ENCODE results near the gene MRPL2.

MRPL2 gene

DNA sequence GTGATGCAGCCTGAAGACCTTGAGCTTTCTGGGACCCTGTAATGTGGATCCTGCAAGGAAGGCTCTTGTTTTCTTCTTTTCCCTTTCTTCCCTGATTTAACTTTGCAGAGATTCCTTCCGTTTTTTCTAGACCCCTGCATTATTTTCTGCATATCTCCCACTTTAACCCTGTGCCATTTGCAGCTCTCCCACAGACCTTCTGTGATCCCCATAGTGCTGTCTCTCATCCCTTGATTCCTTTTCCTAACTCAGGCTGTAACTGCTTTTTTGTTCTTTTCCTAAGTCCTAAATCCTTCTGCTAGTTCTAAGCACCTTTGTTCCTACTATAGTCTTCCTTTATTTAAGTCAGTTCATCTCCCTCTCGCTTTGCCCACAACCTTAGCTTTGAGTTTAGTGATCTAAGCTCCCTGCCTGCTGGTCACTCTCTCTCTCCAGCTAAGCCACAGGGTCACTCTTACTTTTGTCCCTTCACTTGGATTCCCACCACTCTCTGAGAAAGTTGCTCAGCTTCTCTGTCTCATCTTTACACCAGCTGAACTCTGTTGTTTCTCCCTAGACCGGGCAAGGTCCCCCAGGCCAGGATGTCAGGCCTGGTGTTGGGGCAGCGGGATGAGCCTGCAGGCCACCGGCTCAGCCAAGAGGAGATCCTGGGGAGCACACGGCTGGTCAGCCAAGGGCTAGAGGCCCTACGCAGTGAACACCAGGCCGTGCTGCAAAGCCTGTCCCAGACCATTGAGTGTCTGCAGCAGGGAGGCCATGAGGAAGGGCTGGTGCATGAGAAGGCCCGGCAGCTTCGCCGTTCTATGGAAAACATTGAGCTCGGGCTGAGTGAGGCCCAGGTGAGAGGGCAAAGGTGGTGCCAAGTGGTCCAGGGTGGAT lies 1.8 kb upstream of the MRPL2 start:
- Histone ChIP-seq H3K27ac (ENCODE audit: low read length) (peak overlapping the region; percentile 92), H3K4me3 (ENCODE audit: low read depth in 1 of 2, low read length in 2 of 2) (peak overlapping the region; percentile 80 to 98), H3K4me1 (ENCODE audit: control insufficient read depth in 1 of 2, insufficient read depth in 2 of 2, low read length in 2 of 2) (peaks cover 9 to 27% of the 10 kb centered on the region in 2 donors), H3K9me3 (ENCODE audit: control insufficient read depth in 1 of 2, low read length in 2 of 2) (no peaks in the 10 kb centered on the region), H3K36me3 (ENCODE audit: control insufficient read depth in 1 of 2, insufficient read depth in 2 of 2, low read length in 2 of 2) (peaks cover 10 to 29% of the 10 kb centered on the region in 2 donors), H3K27me3 (ENCODE audit: low read depth, low read length) (no peaks in the 10 kb centered on the region)

- peaks cover 10 to 28% of the 10 kb centered on the region in 2 donors for H3K36me3 ChIP-seq (ENCODE audit: control insufficient read depth in 1 of 2, insufficient read depth in 2 of 2, low read length in 2 of 2)
Observed at GRCh38 chr6:43060034-43060754, 960 bp upstream of the MRPL2 start.

GRCh38 chr6:43058531-43058930 lies 703 bp downstream of the MRPL2 start:
- peak overlapping the region; percentile 92 for H3K27ac ChIP-seq (ENCODE audit: low read length)

More at GRCh38 chr6:43060034-43060754, 960 bp upstream of the MRPL2 start:
- Histone ChIP-seq H3K4me1 (ENCODE audit: control insufficient read depth in 1 of 2, insufficient read depth in 2 of 2, low read length in 2 of 2) (peaks cover 9 to 27% of the 10 kb centered on the region in 2 donors), H3K4me3 (ENCODE audit: low read depth in 1 of 2, low read length in 2 of 2) (peak overlapping the region; percentile 80 to 98), H3K9me3 (ENCODE audit: control insufficient read depth in 1 of 2, low read length in 2 of 2) (no peaks in the 10 kb centered on the region), H3K27me3 (ENCODE audit: low read depth, low read length) (no peaks in the 10 kb centered on the region), H3K27ac (ENCODE audit: low read length) (peak overlapping the region; percentile 92)

GRCh38 chr6:43055966-43056365 lies 3.3 kb downstream of the MRPL2 start:
- H3K9me3 ChIP-seq (ENCODE audit: control insufficient read depth in 1 of 2, low read length in 2 of 2): no peaks in the 10 kb centered on the region
- no peak overlapping the region for H3K4me3 ChIP-seq (ENCODE audit: low read depth in 1 of 2, low read length in 2 of 2)
- no peak overlapping the region for H3K27ac ChIP-seq (ENCODE audit: low read length)
- peaks cover 10 to 12% of the 10 kb centered on the region in 2 donors for H3K36me3 ChIP-seq (ENCODE audit: control insufficient read depth in 1 of 2, insufficient read depth in 2 of 2, low read length in 2 of 2)
- peaks cover 12 to 36% of the 10 kb centered on the region in 2 donors for H3K4me1 ChIP-seq (ENCODE audit: control insufficient read depth in 1 of 2, insufficient read depth in 2 of 2, low read length in 2 of 2)
- no peaks in the 10 kb centered on the region for H3K27me3 ChIP-seq (ENCODE audit: low read depth, low read length)

More at GRCh38 chr6:43058531-43058930, 703 bp downstream of the MRPL2 start:
- Histone ChIP-seq H3K4me3 (ENCODE audit: low read depth in 1 of 2, low read length in 2 of 2) (peak overlapping the region; percentile 80 to 98), H3K4me1 (ENCODE audit: control insufficient read depth in 1 of 2, insufficient read depth in 2 of 2, low read length in 2 of 2) (peaks cover 12 to 33% of the 10 kb centered on the region in 2 donors), H3K36me3 (ENCODE audit: control insufficient read depth in 1 of 2, insufficient read depth in 2 of 2, low read length in 2 of 2) (peaks cover 10 to 23% of the 10 kb centered on the region in 2 donors), H3K27me3 (ENCODE audit: low read depth, low read length) (no peaks in the 10 kb centered on the region), H3K9me3 (ENCODE audit: control insufficient read depth in 1 of 2, low read length in 2 of 2) (no peaks in the 10 kb centered on the region)

GRCh38 chr6:43054206-43054943 lies 4.9 kb downstream of the MRPL2 start:
- Histone ChIP-seq H3K4me1 (ENCODE audit: control insufficient read depth in 1 of 2, insufficient read depth in 2 of 2, low read length in 2 of 2) (peaks cover 8 to 25% of the 10 kb centered on the region in 2 donors), H3K27ac (ENCODE audit: low read length) (peak overlapping the region; percentile 84), H3K9me3 (ENCODE audit: control insufficient read depth in 1 of 2, low read length in 2 of 2) (no peaks in the 10 kb centered on the region), H3K36me3 (ENCODE audit: control insufficient read depth in 1 of 2, insufficient read depth in 2 of 2, low read length in 2 of 2) (peaks cover 14 to 21% of the 10 kb centered on the region in 2 donors), H3K27me3 (ENCODE audit: low read depth, low read length) (no peaks in the 10 kb centered on the region), H3K4me3 (ENCODE audit: low read depth in 1 of 2, low read length in 2 of 2) (peak overlapping the region; percentile 64 to 69)

GRCh38 chr6:43053545-43054205 lies 5.6 kb downstream of the MRPL2 start, which contains the start of gene CUL7:
Gene CUL7, minus strand, starts transcription at chr6:43053851. Its CDS starts 1,063 bp downstream, at chr6:43052788.
- peak within 1 kb of the TSS; percentile 84 for H3K27ac ChIP-seq (ENCODE audit: low read length)
- H3K9me3 ChIP-seq (ENCODE audit: control insufficient read depth in 1 of 2, low read length in 2 of 2): no peaks in the 10 kb centered on the region

GRCh38 chr6:43052842-43053544 lies 6.2 kb downstream of the MRPL2 start:
- Histone ChIP-seq H3K4me1 (ENCODE audit: control insufficient read depth in 1 of 2, insufficient read depth in 2 of 2, low read length in 2 of 2) (peaks cover 3 to 15% of the 10 kb centered on the region in 2 donors), H3K4me3 (ENCODE audit: low read depth in 1 of 2, low read length in 2 of 2) (peak overlapping the region; percentile 64 to 69), H3K36me3 (ENCODE audit: control insufficient read depth in 1 of 2, insufficient read depth in 2 of 2, low read length in 2 of 2) (peaks cover 22 to 25% of the 10 kb centered on the region in 2 donors), H3K27ac (ENCODE audit: low read length) (peak overlapping the region; percentile 84), H3K27me3 (ENCODE audit: low read depth, low read length) (no peaks in the 10 kb centered on the region), H3K9me3 (ENCODE audit: control insufficient read depth in 1 of 2, low read length in 2 of 2) (no peaks in the 10 kb centered on the region)

More at GRCh38 chr6:43053545-43054205, 5.6 kb downstream of the MRPL2 start, which contains the start of gene CUL7:
- H3K27me3 ChIP-seq (ENCODE audit: low read depth, low read length): no peaks in the 10 kb centered on the region
- peak within 1 kb of the TSS; percentile 64 to 69 for H3K4me3 ChIP-seq (ENCODE audit: low read depth in 1 of 2, low read length in 2 of 2)
- H3K36me3 ChIP-seq (ENCODE audit: control insufficient read depth in 1 of 2, insufficient read depth in 2 of 2, low read length in 2 of 2): peaks cover 19 to 25% of the 10 kb centered on the region in 2 donors
- peaks cover 7 to 22% of the 10 kb centered on the region in 2 donors for H3K4me1 ChIP-seq (ENCODE audit: control insufficient read depth in 1 of 2, insufficient read depth in 2 of 2, low read length in 2 of 2)

GRCh38 chr6:43052225-43052841 lies 6.9 kb downstream of the MRPL2 start:
- H3K9me3 ChIP-seq (ENCODE audit: control insufficient read depth in 1 of 2, low read length in 2 of 2): no peaks in the 10 kb centered on the region
- H3K27me3 ChIP-seq (ENCODE audit: low read depth, low read length): no peaks in the 10 kb centered on the region
- peaks cover 3 to 14% of the 10 kb centered on the region in 2 donors for H3K4me1 ChIP-seq (ENCODE audit: control insufficient read depth in 1 of 2, insufficient read depth in 2 of 2, low read length in 2 of 2)
- no peak overlapping the region for H3K27ac ChIP-seq (ENCODE audit: low read length)
- H3K36me3 ChIP-seq (ENCODE audit: control insufficient read depth in 1 of 2, insufficient read depth in 2 of 2, low read length in 2 of 2): peaks cover 25 to 29% of the 10 kb centered on the region in 2 donors
- no peak overlapping the region for H3K4me3 ChIP-seq (ENCODE audit: low read depth in 1 of 2, low read length in 2 of 2)

GRCh38 chr6:43050981-43051380 lies 8.3 kb downstream of the MRPL2 start:
- Histone ChIP-seq H3K27me3 (ENCODE audit: low read depth, low read length) (no peaks in the 10 kb centered on the region), H3K4me1 (ENCODE audit: control insufficient read depth in 1 of 2, insufficient read depth in 2 of 2, low read length in 2 of 2) (peaks cover 3 to 14% of the 10 kb centered on the region in 2 donors), H3K4me3 (ENCODE audit: low read depth in 1 of 2, low read length in 2 of 2) (no peak overlapping the region), H3K9me3 (ENCODE audit: control insufficient read depth in 1 of 2, low read length in 2 of 2) (no peaks in the 10 kb centered on the region), H3K27ac (ENCODE audit: low read length) (no peak overlapping the region), H3K36me3 (ENCODE audit: control insufficient read depth in 1 of 2, insufficient read depth in 2 of 2, low read length in 2 of 2) (peaks cover 33 to 35% of the 10 kb centered on the region in 2 donors)
